ENCODE measurements around the gene KRTAP12-3. TPM values are rescaled to one million over a fixed set of nuclear protein-coding genes. Genes with fewer than 3 reads are reported as not detected.
"Not testable (repeated sequence)": the region's sequence is repeated elsewhere in the genome, so short reads cannot be mapped to it uniquely, and the experiment has no call there.

The KRTAP12-3 gene
- total RNA-seq, 3 donors from 2014 or later, result not detected

- Histone ChIP-seq H3K27me3 (peaks cover 0 to 28% of the 10 kb centered on the region in 2 donors), H3K9me3 (peaks cover 5 to 16% of the 10 kb centered on the region in 2 donors), H3K4me3 (no peak within 1 kb of the TSS), H3K27ac (no peak within 1 kb of the TSS), H3K36me3 (no peaks in the 10 kb centered on the region), H3K4me1 (no peaks in the 10 kb centered on the region)
- DNase-seq (ENCODE audit: low spot score in 2 of 2), result no peak
- intact Hi-C loops (cut with DNase I; ENCODE audit: low total_unique reads), result loop anchor here (5.0 kb wide), 1 partner anchor 105 kb away; no protein-coding TSS in a partner anchor
- no peak for TF ChIP-seq POLR2A (IDR thresholded peaks at IDR 0.05)
- TF ChIP-seq CTCF (IDR thresholded peaks at IDR 0.05), result no peak
- no peak for TF ChIP-seq POLR2AphosphoS5 (IDR thresholded peaks at IDR 0.05)
Observed at GRCh38 chr21:44637018-44637850, 20.5 kb upstream of the KRTAP12-3 start, which contains the start of gene KRTAP10-10. Gene KRTAP10-10, plus strand, starts transcription at chr21:44637356. Its CDS starts 62 bp downstream, at chr21:44637418.

- H3K9me3 ChIP-seq, result peaks cover 0 to 10% of the 10 kb centered on the region in 2 donors
- not testable (repeated sequence) for DNase-seq (ENCODE audit: low spot score in 2 of 2); H3K36me3 ChIP-seq; H3K4me1 ChIP-seq; H3K4me3 ChIP-seq; H3K27ac ChIP-seq
- peaks cover 0 to 28% of the 10 kb centered on the region in 2 donors for H3K27me3 ChIP-seq
- intact Hi-C loops (cut with DNase I; ENCODE audit: low total_unique reads), result loop anchor here (5.0 kb wide), 1 partner anchor 104 kb away; no protein-coding TSS in a partner anchor
Observed at GRCh38 chr21:44637851-44638348, 19.8 kb upstream of the KRTAP12-3 start.

GRCh38 chr21:44638506-44639330 is 19.0 kb upstream of the KRTAP12-3 start:
- intact Hi-C loops (cut with DNase I; ENCODE audit: low total_unique reads), result loop anchor here (5.0 kb wide), 1 partner anchor 104 kb away; no protein-coding TSS in a partner anchor
- not testable (repeated sequence) for H3K4me3 ChIP-seq; H3K36me3 ChIP-seq; H3K4me1 ChIP-seq; H3K27ac ChIP-seq; DNase-seq (ENCODE audit: low spot score in 2 of 2)
- peaks cover 1 to 15% of the 10 kb centered on the region in 2 donors for H3K9me3 ChIP-seq
- H3K27me3 ChIP-seq, result peaks cover 0 to 28% of the 10 kb centered on the region in 2 donors

GRCh38 chr21:44639331-44639655 is 18.4 kb upstream of the KRTAP12-3 start:
- no peak for DNase-seq (ENCODE audit: low spot score in 2 of 2)
- Histone ChIP-seq H3K27ac (no peak overlapping the region), H3K36me3 (no peaks in the 10 kb centered on the region)

GRCh38 chr21:44640761-44641160 is 17.0 kb upstream of the KRTAP12-3 start:
- intact Hi-C loops (cut with DNase I; ENCODE audit: low total_unique reads), result no loop called here
- Histone ChIP-seq H3K4me3 (no peak overlapping the region), H3K9me3 (peaks cover 16 to 33% of the 10 kb centered on the region in 2 donors), H3K36me3 (no peaks in the 10 kb centered on the region), H3K4me1 (no peaks in the 10 kb centered on the region), H3K27ac (no peak overlapping the region), H3K27me3 (peaks cover 0 to 28% of the 10 kb centered on the region in 2 donors)
- TF ChIP-seq CTCF (IDR thresholded peaks at IDR 0.05), result no peak
- TF ChIP-seq POLR2A (IDR thresholded peaks at IDR 0.05), result no peak
- TF ChIP-seq POLR2AphosphoS5 (IDR thresholded peaks at IDR 0.05), result no peak
- no peak for DNase-seq (ENCODE audit: low spot score in 2 of 2)

More at GRCh38 chr21:44639331-44639655, 18.4 kb upstream of the KRTAP12-3 start:
- intact Hi-C loops (cut with DNase I; ENCODE audit: low total_unique reads), result loop anchor here (5.0 kb wide), 1 partner anchor 103 kb away; no protein-coding TSS in a partner anchor
- peaks cover 0 to 28% of the 10 kb centered on the region in 2 donors for H3K27me3 ChIP-seq
- TF ChIP-seq POLR2A (IDR thresholded peaks at IDR 0.05), result no peak
- TF ChIP-seq CTCF (IDR thresholded peaks at IDR 0.05), result no peak
- TF ChIP-seq POLR2AphosphoS5 (IDR thresholded peaks at IDR 0.05), result no peak
- no peak overlapping the region for H3K4me3 ChIP-seq
- peaks cover 7 to 20% of the 10 kb centered on the region in 2 donors for H3K9me3 ChIP-seq
- no peaks in the 10 kb centered on the region for H3K4me1 ChIP-seq

Data from breast epithelium (tissue), 4 donors.